OCI-LY3 (cell line): ENCODE data around the gene FYN.

Source experiments
- CTCF ChIP-seq: fragments of 200-600, 300-600 bp; sonication (generic); IDR thresholded peaks from 2 replicates; pipeline ENCODE4 v1.5.1; 2014; ENCODE audit warnings: antibody characterized with exemption, low read length, low read depth
- EZH2phosphoT487 ChIP-seq: fragments of 200-600 bp; shearing (Covaris generic); IDR thresholded peaks from 2 replicates; pipeline ENCODE4 v1.6.1; 2018; ENCODE audit warnings: antibody characterized with exemption, mixed run types, low read depth

GRCh38 chr6:111799576-111800258, 73.5 kb downstream of the FYN start:
- TF ChIP-seq CTCF (no peak), EZH2phosphoT487 (no peak)
